OCI-LY1 (cell line): ENCODE results near the gene BMPR1A.

Experiments used
- H2AFZ ChIP-seq: fragments of 200-600 bp; sonication (generic), shearing (Covaris generic); 2 replicates; pipeline ENCODE4 v1.6.0; 2014; ENCODE audit warnings: antibody characterized with exemption, mild to moderate bottlenecking, low read length
- H3F3A ChIP-seq: fragments of 200-600 bp; sonication (generic), shearing (Covaris generic); 2 replicates; pipeline ENCODE4 v1.6.0; 2014; ENCODE audit warnings: mild to moderate bottlenecking, antibody characterized with exemption, low read length, moderate library complexity; ENCODE audit not compliant: insufficient read depth
- H3K27ac ChIP-seq: fragments of 200-600 bp; sonication (generic); 2 replicates; pipeline ENCODE4 v1.5.1; 2014; ENCODE audit warnings: low read length, mixed run types, mild to moderate bottlenecking, low read depth; ENCODE audit not compliant: poor library complexity, severe bottlenecking
- H3K27me3 ChIP-seq: fragments of 200-600 bp; sonication (generic); 2 replicates; pipeline ENCODE4 v1.6.0; 2014; ENCODE audit warnings: antibody characterized with exemption, mild to moderate bottlenecking, low read length, moderate library complexity; ENCODE audit not compliant: insufficient read depth
- H3K36me3 ChIP-seq: fragments of 200-600 bp; sonication (generic); 2 replicates; pipeline ENCODE4 v1.6.1; 2014; ENCODE audit warnings: mild to moderate bottlenecking, antibody characterized with exemption, low read length, moderate library complexity, mixed read lengths; ENCODE audit not compliant: insufficient read depth
- H3K4me1 ChIP-seq: fragments of 200-600 bp; sonication (generic); 2 replicates; pipeline ENCODE4 v1.5.1; 2014; ENCODE audit warnings: mild to moderate bottlenecking, low read length, moderate library complexity; ENCODE audit not compliant: insufficient read depth, severe bottlenecking
- H3K4me2 ChIP-seq: fragments of 200-600 bp; sonication (generic), shearing (Covaris generic); 2 replicates; pipeline ENCODE4 v1.6.1; 2014; ENCODE audit warnings: low read length
- H3K4me3 ChIP-seq: fragments of 200-600 bp; sonication (generic); 2 replicates; pipeline ENCODE4 v1.5.1; 2014; ENCODE audit warnings: low read length, low read depth, mild to moderate bottlenecking, mixed read lengths; ENCODE audit not compliant: poor library complexity, severe bottlenecking
- H3K79me2 ChIP-seq: fragments of 200-600 bp; shearing (Covaris generic); 2 replicates; pipeline ENCODE4 v1.6.1; 2016; ENCODE audit warnings: mixed run types, low read length, mixed read lengths; ENCODE audit not compliant: insufficient read depth
- H3K9ac ChIP-seq: fragments of 200-600 bp; sonication (generic), shearing (Covaris generic); 2 replicates; pipeline ENCODE4 v1.6.1; 2014; ENCODE audit warnings: mild to moderate bottlenecking, low read length, mixed read lengths
- H3K9me2 ChIP-seq: fragments of 200-600 bp; sonication (generic), shearing (Covaris generic); 2 replicates; pipeline ENCODE4 v1.6.1; 2014; ENCODE audit warnings: low read depth, mild to moderate bottlenecking, low read length, mixed read lengths
- H3K9me3 ChIP-seq: fragments of 200-600 bp; shearing (Covaris generic); 2 replicates; pipeline ENCODE4 v1.6.1; 2014; ENCODE audit warnings: low read length, mixed read lengths
- H4K20me1 ChIP-seq: fragments of 200-600 bp; sonication (generic), shearing (Covaris generic); 2 replicates; pipeline ENCODE4 v1.6.0; 2016; ENCODE audit warnings: mild to moderate bottlenecking, low read length; ENCODE audit not compliant: insufficient read depth
- CTCF ChIP-seq: fragments of 200-600 bp; sonication (generic), shearing (Covaris generic); IDR thresholded peaks from 2 replicates; pipeline ENCODE4 v1.5.1; 2017; ENCODE audit warnings: mild to moderate bottlenecking, antibody characterized with exemption, low read length, moderate library complexity, mixed read lengths
- EZH2 ChIP-seq: fragments of 200-600 bp; sonication (generic), shearing (Covaris generic); IDR thresholded peaks from 2 replicates; pipeline ENCODE4 v1.8.0; 2017; ENCODE audit warnings: borderline replicate concordance, mixed run types, mild to moderate bottlenecking, antibody characterized with exemption, low read length, moderate library complexity, mixed read lengths

The BMPR1A gene

GRCh38 chr10:86960003-86960862 is 203.8 kb downstream of the BMPR1A start:
- H3K4me2 ChIP-seq = peak overlapping the region; percentile 18; the same call in 1 of the 2 replicates
- H3K36me3 ChIP-seq = no peaks in the 10 kb centered on the region
- no peaks in the 10 kb centered on the region for H3K79me2 ChIP-seq
- H3K4me1 ChIP-seq = peaks cover 6% of the 10 kb centered on the region
- H2AFZ ChIP-seq = no peak overlapping the region
- H3K4me3 ChIP-seq = no peak overlapping the region
- H3K9me3 ChIP-seq = no peaks in the 10 kb centered on the region
- no peaks in the 10 kb centered on the region for H3K27me3 ChIP-seq
- H3K9me2 ChIP-seq = no peaks in the 10 kb centered on the region
- H3K27ac ChIP-seq = no peak overlapping the region
- no peaks in the 10 kb centered on the region for H4K20me1 ChIP-seq
- TF ChIP-seq CTCF = peak; percentile 89
- no peak for TF ChIP-seq EZH2
- no peaks in the 10 kb centered on the region for H3F3A ChIP-seq
- no peak overlapping the region for H3K9ac ChIP-seq

GRCh38 chr10:86960863-86961434 is 204.5 kb downstream of the BMPR1A start:
- H3K4me1 ChIP-seq = peaks cover 6% of the 10 kb centered on the region
- H3K27me3 ChIP-seq = no peaks in the 10 kb centered on the region
- no peaks in the 10 kb centered on the region for H3K9me3 ChIP-seq
- no peak overlapping the region for H3K4me3 ChIP-seq
- no peaks in the 10 kb centered on the region for H4K20me1 ChIP-seq
- no peaks in the 10 kb centered on the region for H3F3A ChIP-seq
- no peak overlapping the region for H2AFZ ChIP-seq
- H3K9me2 ChIP-seq = no peaks in the 10 kb centered on the region
- 0 out of 2 replicates have a peak overlapping the region, but pooled peaks have one; percentile 18 for H3K4me2 ChIP-seq
- TF ChIP-seq CTCF = no peak
- no peak for TF ChIP-seq EZH2
- H3K9ac ChIP-seq = no peak overlapping the region
- H3K27ac ChIP-seq = no peak overlapping the region
- no peaks in the 10 kb centered on the region for H3K36me3 ChIP-seq
- no peaks in the 10 kb centered on the region for H3K79me2 ChIP-seq

GRCh38 chr10:86961481-86962091 is 205.2 kb downstream of the BMPR1A start:
- H3K27me3 ChIP-seq = no peaks in the 10 kb centered on the region
- TF ChIP-seq CTCF (no peak), EZH2 (no peak)

More at GRCh38 chr10:86961481-86962091, 205.2 kb downstream of the BMPR1A start:
- H2AFZ ChIP-seq = no peak overlapping the region
- H3K79me2 ChIP-seq = no peaks in the 10 kb centered on the region
- H4K20me1 ChIP-seq = no peaks in the 10 kb centered on the region
- H3K4me3 ChIP-seq = no peak overlapping the region
- no peaks in the 10 kb centered on the region for H3F3A ChIP-seq
- H3K9me2 ChIP-seq = no peaks in the 10 kb centered on the region
- H3K9me3 ChIP-seq = no peaks in the 10 kb centered on the region
- no peak overlapping the region for H3K27ac ChIP-seq
- H3K9ac ChIP-seq = no peak overlapping the region
- no peaks in the 10 kb centered on the region for H3K36me3 ChIP-seq
- peaks cover 10% of the 10 kb centered on the region for H3K4me1 ChIP-seq
- no peak overlapping the region for H3K4me2 ChIP-seq
